Gastrocnemius medialis (tissue), 4 donors: Measurements from ENCODE around the gene ATAD3C. TPM values are rescaled to one million over a fixed set of nuclear protein-coding genes. Genes with fewer than 3 reads are reported as not detected.

ENCODE experiments used
- ATAC-seq, 2 donors: fragments of 150-250 bp; one replicate each; pipeline ENCODE4 v1.9.1; 2016
- DNase-seq, 2 donors: peaks; one replicate each; pipeline ENCODE4 v3.0.0-alpha.2; 2019
- H3K27ac ChIP-seq, 4 donors: fragments of 200-600 bp; sonication (generic); 1 replicate in 1 of 4; 2 replicates in 3 of 4; pipeline ENCODE4 v1.5.1; 2016 to 2018; ENCODE audit warnings: mild to moderate bottlenecking in 2 of 4, moderate library complexity in 1 of 4
- H3K27me3 ChIP-seq, 3 donors: fragments of 200-600 bp; sonication (generic) in 2 of 3; 1 replicate in 1 of 3; 2 replicates in 2 of 3; pipeline versions ENCODE4 v1.5.1 to v1.6.0; 2016 to 2019; ENCODE audit warnings: mild to moderate bottlenecking in 1 of 3, moderate library complexity in 1 of 3
- H3K36me3 ChIP-seq, 2 donors: fragments of 200-600 bp; sonication (generic) in 1 of 2; one replicate each; pipeline ENCODE4 v1.5.1; 2017 to 2018
- H3K4me1 ChIP-seq, 2 donors: fragments of 200-600 bp; sonication (generic) in 1 of 2; one replicate each; pipeline ENCODE4 v1.5.1; 2016 to 2017; ENCODE audit warnings: mild to moderate bottlenecking in 2 of 2
- H3K4me3 ChIP-seq, 4 donors: fragments of 200-600 bp; sonication (generic) in 3 of 4; 1 replicate in 1 of 4; 2 replicates in 3 of 4; pipeline ENCODE4 v1.5.1; 2016 to 2019; ENCODE audit warnings: mild to moderate bottlenecking in 2 of 4
- H3K9me3 ChIP-seq, 3 donors: fragments of 200-600 bp; sonication (generic) in 2 of 3; 1 replicate in 1 of 3; 2 replicates in 2 of 3; pipeline ENCODE4 v1.5.1; 2016 to 2019
- CTCF ChIP-seq, 5 experiments: fragments of 450-650 bp in 3 of 5; fragments of 200-600 bp in 2 of 5; sonication (generic) in 2 of 5; IDR thresholded peaks in 4 of 5; conservative IDR thresholded peaks in 1 of 5; 1 replicate in 4 of 5; 2 replicates in 1 of 5; pipeline ENCODE4 v1.5.1; 2016 to 2019; ENCODE audit warnings: antibody characterized with exemption in 5 of 5, mild to moderate bottlenecking in 3 of 5, moderate library complexity in 3 of 5
- POLR2A ChIP-seq, 2 donors: fragments of 450-650 bp; IDR thresholded peaks; one replicate each; pipeline ENCODE4 v1.6.1; 2017; ENCODE audit warnings: antibody characterized with exemption in 2 of 2, mild to moderate bottlenecking in 2 of 2, moderate library complexity in 2 of 2
- in situ Hi-C, 4 donors: fragments of 200-750 bp; cut with MboI; loops; one replicate each; pipeline versions ENCODE4 v1.15.0 to v1.8.0; 2017; ENCODE audit warnings: low sequenced_read_pairs in 4 of 4
- intact Hi-C: fragments of 100-400 bp; cut with DNase I; formaldehyde crosslinking; loops from one replicate; pipeline ENCODE4 v1.15.1; 2023; ENCODE audit warnings: low total_unique reads
- total RNA-seq, 4 donors: library from RNA; depleted of rRNA; stranded (reverse); fragments of >200 nt; gene quantifications; one replicate each; pipeline versions ENCODE4 v1.1.0 to v1.2.3, GENCODE V29; 2016

The ATAD3C gene
- total RNA-seq, 4 donors from 2014 or later: 0.07 TPM; not detected in 3

GRCh38 chr1:1430992-1431844 is 18.3 kb upstream of the ATAD3C start:
- no peaks in the 10 kb centered on the region for H3K36me3 ChIP-seq
- H3K4me1 ChIP-seq: peaks cover 32 to 54% of the 10 kb centered on the region in 2 donors
- peak overlapping the region; percentile 76 to 81 (median 78) for H3K27ac ChIP-seq
- no peaks in the 10 kb centered on the region for H3K9me3 ChIP-seq
- ATAC-seq: no peak
- in situ Hi-C loops: no loop called here
- intact Hi-C loops: no loop called here
- peaks cover 5 to 9% (median 7%) of the 10 kb centered on the region in 3 donors for H3K27me3 ChIP-seq
- DNase-seq: no peak
- H3K4me3 ChIP-seq: peak overlapping the region in 2 of 4 donors; percentile 17 to 35
- TF ChIP-seq CTCF (IDR thresholded peaks at IDR 0.05 in 4 of 5, conservative IDR thresholded peaks at IDR 0.05 in 1 of 5) (no peak), POLR2A (IDR thresholded peaks at IDR 0.05) (no peak)

- Histone ChIP-seq H3K4me1 (peaks cover 32 to 61% of the 10 kb centered on the region in 2 donors), H3K27ac (peak overlapping the region; percentile 76 to 81 (median 78)), H3K4me3 (no peak overlapping the region), H3K9me3 (no peaks in the 10 kb centered on the region), H3K36me3 (no peaks in the 10 kb centered on the region), H3K27me3 (peaks cover 6 to 14% (median 9%) of the 10 kb centered on the region in 3 donors)
- intact Hi-C loops (no loop called here), in situ Hi-C loops (no loop called here)
- DNase-seq: peak in 1 of 2 donors; percentile 64
- ATAC-seq: peak in 1 of 2 donors; percentile 25
- no peak for TF ChIP-seq CTCF (IDR thresholded peaks at IDR 0.05 in 4 of 5, conservative IDR thresholded peaks at IDR 0.05 in 1 of 5)
- TF ChIP-seq POLR2A (IDR thresholded peaks at IDR 0.05): no peak
Measured at GRCh38 chr1:1431845-1432273, 17.6 kb upstream of the ATAD3C start.

GRCh38 chr1:1432274-1432950 is 17.1 kb upstream of the ATAD3C start:
- TF ChIP-seq CTCF (IDR thresholded peaks at IDR 0.05 in 4 of 5, conservative IDR thresholded peaks at IDR 0.05 in 1 of 5): no peak
- no peak for TF ChIP-seq POLR2A (IDR thresholded peaks at IDR 0.05)
- intact Hi-C loops (no loop called here), in situ Hi-C loops (no loop called here)
- DNase-seq (no peak), ATAC-seq (no peak)
- Histone ChIP-seq H3K9me3 (no peaks in the 10 kb centered on the region), H3K36me3 (no peaks in the 10 kb centered on the region), H3K4me3 (no peak overlapping the region), H3K4me1 (peaks cover 32 to 64% of the 10 kb centered on the region in 2 donors), H3K27me3 (peaks cover 6 to 19% (median 12%) of the 10 kb centered on the region in 3 donors), H3K27ac (peak overlapping the region; percentile 76 to 81 (median 78))

GRCh38 chr1:1432951-1433803 is 16.3 kb upstream of the ATAD3C start:
- ATAC-seq: no peak
- Histone ChIP-seq H3K4me3 (peak overlapping the region in 3 of 4 donors; percentile 11 to 28 (median 21)), H3K27me3 (peaks cover 4 to 25% (median 12%) of the 10 kb centered on the region in 3 donors), H3K4me1 (peaks cover 32 to 64% of the 10 kb centered on the region in 2 donors), H3K27ac (peak overlapping the region; percentile 76 to 81 (median 78)), H3K9me3 (no peaks in the 10 kb centered on the region), H3K36me3 (no peaks in the 10 kb centered on the region)
- DNase-seq: no peak
- TF ChIP-seq POLR2A (IDR thresholded peaks at IDR 0.05) (no peak), CTCF (IDR thresholded peaks at IDR 0.05 in 4 of 5, conservative IDR thresholded peaks at IDR 0.05 in 1 of 5) (no peak)
- intact Hi-C loops: no loop called here
- in situ Hi-C loops: no loop called here
